Measurements from ENCODE around the gene TGM6. TPM values are rescaled to one million over a fixed set of nuclear protein-coding genes. Genes with fewer than 3 reads are reported as not detected.

Gene TGM6
- total and polyA plus RNA-seq, 4 donors: not detected

- 93% methylated on average over 11 of the region's 11 CpGs for WGBS (ENCODE audit: insufficient coverage)
- Histone ChIP-seq H3K4me3 (ENCODE audit: low read depth, low read length) (no peak overlapping the region), H3K36me3 (ENCODE audit: control insufficient read depth, insufficient read depth, low read length) (no peaks in the 10 kb centered on the region), H3K4me1 (ENCODE audit: control insufficient read depth, insufficient read depth, low read length) (peaks cover 5% of the 10 kb centered on the region), H3K9me3 (ENCODE audit: control insufficient read depth, insufficient read depth, low read length) (peaks cover 1% of the 10 kb centered on the region), H3K27ac (ENCODE audit: low read depth, low read length) (no peak overlapping the region), H3K27me3 (ENCODE audit: control insufficient read depth, insufficient read depth, low read length) (no peaks in the 10 kb centered on the region)
- no peak for DNase-seq (ENCODE audit: low read depth in 4 of 6, low spot score in 6 of 6)
These were observed 40.6 kb upstream of the TGM6 start for GRCh38 chr20:2340136-2340535.

GRCh38 chr20:2340823-2341222 is 39.9 kb upstream of the TGM6 start:
- 92% methylated on average over 5 of the region's 6 CpGs for WGBS (ENCODE audit: insufficient coverage)
- no peak for DNase-seq (ENCODE audit: low read depth in 4 of 6, low spot score in 6 of 6)
- peaks cover 1% of the 10 kb centered on the region for H3K9me3 ChIP-seq (ENCODE audit: control insufficient read depth, insufficient read depth, low read length)
- H3K4me1 ChIP-seq (ENCODE audit: control insufficient read depth, insufficient read depth, low read length): no peaks in the 10 kb centered on the region
- H3K27me3 ChIP-seq (ENCODE audit: control insufficient read depth, insufficient read depth, low read length): no peaks in the 10 kb centered on the region
- H3K27ac ChIP-seq (ENCODE audit: low read depth, low read length): no peak overlapping the region
- no peak overlapping the region for H3K4me3 ChIP-seq (ENCODE audit: low read depth, low read length)
- H3K36me3 ChIP-seq (ENCODE audit: control insufficient read depth, insufficient read depth, low read length): no peaks in the 10 kb centered on the region

GRCh38 chr20:2341336-2341735 is 39.4 kb upstream of the TGM6 start:
- H3K4me1 ChIP-seq (ENCODE audit: control insufficient read depth, insufficient read depth, low read length): no peaks in the 10 kb centered on the region
- peaks cover 1% of the 10 kb centered on the region for H3K9me3 ChIP-seq (ENCODE audit: control insufficient read depth, insufficient read depth, low read length)
- WGBS (ENCODE audit: insufficient coverage): 86% methylated on average over 7 of the region's 7 CpGs
- H3K36me3 ChIP-seq (ENCODE audit: control insufficient read depth, insufficient read depth, low read length): no peaks in the 10 kb centered on the region
- H3K4me3 ChIP-seq (ENCODE audit: low read depth, low read length): no peak overlapping the region
- no peaks in the 10 kb centered on the region for H3K27me3 ChIP-seq (ENCODE audit: control insufficient read depth, insufficient read depth, low read length)
- no peak overlapping the region for H3K27ac ChIP-seq (ENCODE audit: low read depth, low read length)
- DNase-seq (ENCODE audit: low read depth in 4 of 6, low spot score in 6 of 6): no peak

GRCh38 chr20:2342243-2342642 is 38.5 kb upstream of the TGM6 start:
- no peaks in the 10 kb centered on the region for H3K27me3 ChIP-seq (ENCODE audit: control insufficient read depth, insufficient read depth, low read length)
- 72% methylated on average over 3 of the region's 3 CpGs for WGBS (ENCODE audit: insufficient coverage)
- no peak for DNase-seq (ENCODE audit: low read depth in 4 of 6, low spot score in 6 of 6)
- H3K9me3 ChIP-seq (ENCODE audit: control insufficient read depth, insufficient read depth, low read length): peaks cover 1% of the 10 kb centered on the region
- H3K4me3 ChIP-seq (ENCODE audit: low read depth, low read length): no peak overlapping the region
- no peak overlapping the region for H3K27ac ChIP-seq (ENCODE audit: low read depth, low read length)
- H3K4me1 ChIP-seq (ENCODE audit: control insufficient read depth, insufficient read depth, low read length): no peaks in the 10 kb centered on the region
- H3K36me3 ChIP-seq (ENCODE audit: control insufficient read depth, insufficient read depth, low read length): no peaks in the 10 kb centered on the region

- Histone ChIP-seq H3K27ac (ENCODE audit: low read depth, low read length) (no peak overlapping the region), H3K4me3 (ENCODE audit: low read depth, low read length) (no peak overlapping the region), H3K9me3 (ENCODE audit: control insufficient read depth, insufficient read depth, low read length) (peaks cover 1% of the 10 kb centered on the region), H3K4me1 (ENCODE audit: control insufficient read depth, insufficient read depth, low read length) (no peaks in the 10 kb centered on the region), H3K27me3 (ENCODE audit: control insufficient read depth, insufficient read depth, low read length) (no peaks in the 10 kb centered on the region), H3K36me3 (ENCODE audit: control insufficient read depth, insufficient read depth, low read length) (no peaks in the 10 kb centered on the region)
- WGBS (ENCODE audit: insufficient coverage): 46% methylated on average over 3 of the region's 3 CpGs
- no peak for DNase-seq (ENCODE audit: low read depth in 4 of 6, low spot score in 6 of 6)
These were observed 34.5 kb upstream of the TGM6 start for GRCh38 chr20:2346188-2346587.

GRCh38 chr20:2348336-2348735 is 32.4 kb upstream of the TGM6 start:
- peaks cover 1% of the 10 kb centered on the region for H3K9me3 ChIP-seq (ENCODE audit: control insufficient read depth, insufficient read depth, low read length)
- H3K4me1 ChIP-seq (ENCODE audit: control insufficient read depth, insufficient read depth, low read length): no peaks in the 10 kb centered on the region
- no peak overlapping the region for H3K27ac ChIP-seq (ENCODE audit: low read depth, low read length)
- no peaks in the 10 kb centered on the region for H3K36me3 ChIP-seq (ENCODE audit: control insufficient read depth, insufficient read depth, low read length)
- H3K4me3 ChIP-seq (ENCODE audit: low read depth, low read length): no peak overlapping the region
- no peak for DNase-seq (ENCODE audit: low read depth in 4 of 6, low spot score in 6 of 6)
- 100% methylated on average over 5 of the region's 5 CpGs for WGBS (ENCODE audit: insufficient coverage)
- no peaks in the 10 kb centered on the region for H3K27me3 ChIP-seq (ENCODE audit: control insufficient read depth, insufficient read depth, low read length)

GRCh38 chr20:2349801-2350200 is 30.9 kb upstream of the TGM6 start:
- no peaks in the 10 kb centered on the region for H3K27me3 ChIP-seq (ENCODE audit: control insufficient read depth, insufficient read depth, low read length)
- WGBS (ENCODE audit: insufficient coverage): 57% methylated on average over 4 of the region's 4 CpGs
- DNase-seq (ENCODE audit: low read depth in 4 of 6, low spot score in 6 of 6): no peak

GRCh38 chr20:2350606-2351005 is 30.1 kb upstream of the TGM6 start:
- WGBS (ENCODE audit: insufficient coverage): 94% methylated on average over 2 of the region's 5 CpGs
- no peak for DNase-seq (ENCODE audit: low read depth in 4 of 6, low spot score in 6 of 6)
- no peaks in the 10 kb centered on the region for H3K27me3 ChIP-seq (ENCODE audit: control insufficient read depth, insufficient read depth, low read length)
- no peak overlapping the region for H3K27ac ChIP-seq (ENCODE audit: low read depth, low read length)
- no peaks in the 10 kb centered on the region for H3K4me1 ChIP-seq (ENCODE audit: control insufficient read depth, insufficient read depth, low read length)
- no peaks in the 10 kb centered on the region for H3K9me3 ChIP-seq (ENCODE audit: control insufficient read depth, insufficient read depth, low read length)
- H3K4me3 ChIP-seq (ENCODE audit: low read depth, low read length): no peak overlapping the region
- H3K36me3 ChIP-seq (ENCODE audit: control insufficient read depth, insufficient read depth, low read length): no peaks in the 10 kb centered on the region

More at GRCh38 chr20:2349801-2350200, 30.9 kb upstream of the TGM6 start:
- H3K36me3 ChIP-seq (ENCODE audit: control insufficient read depth, insufficient read depth, low read length): no peaks in the 10 kb centered on the region
- H3K4me1 ChIP-seq (ENCODE audit: control insufficient read depth, insufficient read depth, low read length): no peaks in the 10 kb centered on the region
- no peaks in the 10 kb centered on the region for H3K9me3 ChIP-seq (ENCODE audit: control insufficient read depth, insufficient read depth, low read length)
- no peak overlapping the region for H3K27ac ChIP-seq (ENCODE audit: low read depth, low read length)
- no peak overlapping the region for H3K4me3 ChIP-seq (ENCODE audit: low read depth, low read length)

GRCh38 chr20:2353231-2353630 is 27.5 kb upstream of the TGM6 start:
- 60% methylated on average over 1 of the region's 3 CpGs for WGBS (ENCODE audit: insufficient coverage)
- Histone ChIP-seq H3K4me3 (ENCODE audit: low read depth, low read length) (no peak overlapping the region), H3K27ac (ENCODE audit: low read depth, low read length) (no peak overlapping the region), H3K9me3 (ENCODE audit: control insufficient read depth, insufficient read depth, low read length) (no peaks in the 10 kb centered on the region), H3K36me3 (ENCODE audit: control insufficient read depth, insufficient read depth, low read length) (no peaks in the 10 kb centered on the region), H3K27me3 (ENCODE audit: control insufficient read depth, insufficient read depth, low read length) (no peaks in the 10 kb centered on the region), H3K4me1 (ENCODE audit: control insufficient read depth, insufficient read depth, low read length) (no peaks in the 10 kb centered on the region)
- no peak for DNase-seq (ENCODE audit: low read depth in 4 of 6, low spot score in 6 of 6)

- 29% methylated on average over 2 of the region's 2 CpGs for WGBS (ENCODE audit: insufficient coverage)
- DNase-seq (ENCODE audit: low read depth in 4 of 6, low spot score in 6 of 6): no peak
- no peaks in the 10 kb centered on the region for H3K4me1 ChIP-seq (ENCODE audit: control insufficient read depth, insufficient read depth, low read length)
- no peak overlapping the region for H3K27ac ChIP-seq (ENCODE audit: low read depth, low read length)
- H3K27me3 ChIP-seq (ENCODE audit: control insufficient read depth, insufficient read depth, low read length): no peaks in the 10 kb centered on the region
- no peaks in the 10 kb centered on the region for H3K36me3 ChIP-seq (ENCODE audit: control insufficient read depth, insufficient read depth, low read length)
- no peaks in the 10 kb centered on the region for H3K9me3 ChIP-seq (ENCODE audit: control insufficient read depth, insufficient read depth, low read length)
- H3K4me3 ChIP-seq (ENCODE audit: low read depth, low read length): no peak overlapping the region
These were observed 23.6 kb upstream of the TGM6 start for GRCh38 chr20:2357114-2357513.

Measured in spinal cord (tissue), 10 donors.